GM19239 (cell line): ENCODE measurements around the gene CFAP70.
A peak's percentile ranks its signal among the peaks of the same experiment; 100 is the strongest.
"Not testable (repeated sequence)": the region's sequence is repeated elsewhere in the genome, so short reads cannot be mapped to it uniquely, and the experiment has no call there.

ENCODE experiments used
- DNase-seq: peaks from one replicate; pipeline ENCODE4 v3.0.0; 2011; ENCODE audit warnings: low spot score; ENCODE audit not compliant: insufficient read length
- FAIRE-seq: peaks from 2 replicates; lab custom pipeline; 2011; peaks lifted over from hg19 to GRCh38; lab: Jason Lieb, UNC

CFAP70 gene

GRCh38 chr10:73344269-73344668, 14.4 kb downstream of the CFAP70 start:
- DNase-seq, result no peak
- FAIRE-seq, result no peak

GRCh38 chr10:73340121-73340520, 18.5 kb downstream of the CFAP70 start:
- FAIRE-seq (no peak), DNase-seq (no peak)

DNA sequence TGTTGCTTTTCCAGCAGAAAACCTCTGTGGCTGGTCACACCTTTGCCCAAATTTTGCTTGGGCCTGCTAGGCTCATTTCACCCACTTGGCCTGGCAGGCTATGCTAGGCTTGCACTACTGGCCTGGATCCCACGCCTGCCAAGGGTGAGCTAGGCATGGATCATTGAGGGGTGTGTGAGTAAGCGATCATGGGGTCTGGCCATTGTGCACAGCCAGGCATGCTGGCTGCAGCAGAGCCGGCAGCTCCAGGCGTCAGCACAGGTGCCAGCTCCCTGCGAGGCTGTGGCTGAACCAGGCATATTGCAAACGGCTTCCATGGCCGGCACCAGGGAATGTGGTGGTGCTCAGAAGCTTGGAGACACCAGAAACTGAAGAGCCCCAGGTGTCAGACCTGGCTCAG, 19.2 kb downstream of the CFAP70 start:
- FAIRE-seq, result no peak

DNA sequence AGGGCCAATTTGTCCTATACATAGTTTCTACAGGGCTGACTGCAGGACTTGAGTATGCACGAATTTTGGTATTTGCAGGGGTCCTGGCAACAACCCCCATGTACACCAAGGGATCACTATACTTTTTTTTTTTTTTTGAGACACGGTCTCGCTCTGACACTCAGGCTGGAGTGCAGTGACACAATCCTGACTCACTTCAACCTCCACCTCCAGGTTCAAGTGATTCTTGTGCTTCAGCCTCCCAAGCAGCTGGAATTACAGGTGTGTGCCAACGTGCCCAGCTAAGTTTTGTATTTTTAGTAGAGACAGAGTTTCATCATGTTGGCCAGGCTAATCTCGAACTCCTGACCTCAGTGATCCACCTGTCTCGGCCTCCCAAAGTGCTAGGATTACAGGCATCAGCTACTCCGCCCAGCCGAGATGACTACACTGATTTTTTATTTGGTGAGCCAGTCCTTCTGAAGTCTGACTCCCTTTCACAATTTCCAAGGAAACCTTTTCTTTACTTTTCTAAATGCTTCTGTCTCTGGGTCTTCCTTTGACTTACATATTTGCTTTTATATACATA, 19.8 kb downstream of the CFAP70 start:
- FAIRE-seq (no peak), DNase-seq (no peak)

More for the DNA sequence above, 19.2 kb downstream of the CFAP70 start:
- no peak for DNase-seq

GRCh38 chr10:73333202-73333601, 25.5 kb downstream of the CFAP70 start:
- no peak for FAIRE-seq
- no peak for DNase-seq

DNA sequence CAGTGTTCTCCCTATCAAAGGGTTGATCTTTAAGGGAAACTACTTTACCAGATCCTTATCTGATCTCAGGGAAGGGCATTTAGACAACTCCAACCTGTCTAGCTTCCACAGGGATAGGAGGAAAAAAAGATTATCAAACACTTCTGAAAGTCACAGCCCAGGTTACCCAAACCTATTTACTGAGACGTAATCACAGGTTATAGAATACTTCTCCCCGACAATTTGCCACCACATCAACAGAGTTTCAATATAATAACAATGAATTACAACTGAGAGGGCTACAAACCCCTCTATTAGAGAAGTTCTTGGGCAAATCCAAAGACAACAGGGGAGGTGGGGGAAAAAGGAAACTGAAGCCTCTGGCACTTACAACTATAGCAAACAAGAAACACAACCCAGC, 26.3 kb downstream of the CFAP70 start:
- FAIRE-seq (no peak), DNase-seq (no peak)

GRCh38 chr10:73328523-73328922, 30.1 kb downstream of the CFAP70 start:
- DNase-seq, FAIRE-seq: not testable (repeated sequence)

DNA sequence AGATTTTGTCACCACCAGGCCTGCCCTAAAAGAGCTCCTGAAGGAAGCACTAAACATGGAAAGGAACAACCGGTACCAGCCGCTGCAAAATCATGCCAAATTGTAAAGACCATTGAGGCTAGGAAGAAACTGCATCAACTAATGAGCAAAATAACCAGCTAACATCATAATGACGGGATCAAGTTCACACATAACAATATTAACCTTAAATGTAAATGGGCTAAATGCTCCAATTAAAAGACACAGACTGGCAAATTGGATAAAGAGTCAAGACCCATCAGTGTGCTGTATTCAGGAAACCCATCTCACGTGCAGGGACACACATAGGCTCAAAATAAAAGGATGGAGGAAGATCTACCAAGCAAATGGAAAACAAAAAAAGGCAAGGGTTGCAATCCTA, 33.4 kb downstream of the CFAP70 start:
- FAIRE-seq, DNase-seq: not testable (repeated sequence)

DNA sequence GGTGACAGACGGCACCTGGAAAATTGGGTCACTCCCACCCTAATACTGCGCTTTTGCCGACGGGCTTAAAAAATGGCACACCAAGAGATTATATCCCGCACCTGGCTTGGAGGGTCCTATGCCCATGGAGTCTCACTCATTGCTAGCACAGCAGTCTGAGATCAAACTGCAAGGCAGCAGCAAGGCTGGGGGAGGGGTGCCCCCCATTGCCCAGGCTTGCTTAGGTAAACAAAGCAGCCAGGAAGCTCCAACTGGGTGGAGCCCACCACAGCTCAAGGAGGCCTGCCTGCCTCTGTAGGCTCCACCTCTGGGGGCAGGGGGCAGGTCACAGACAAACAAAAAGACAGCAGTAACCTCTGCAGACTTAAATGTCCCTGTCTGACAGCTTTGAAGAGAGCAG, 35.1 kb downstream of the CFAP70 start:
- FAIRE-seq, DNase-seq: not testable (repeated sequence)

- no peak for FAIRE-seq
- DNase-seq, result no peak
Measured at GRCh38 chr10:73310475-73310874, 48.2 kb downstream of the CFAP70 start.

DNA sequence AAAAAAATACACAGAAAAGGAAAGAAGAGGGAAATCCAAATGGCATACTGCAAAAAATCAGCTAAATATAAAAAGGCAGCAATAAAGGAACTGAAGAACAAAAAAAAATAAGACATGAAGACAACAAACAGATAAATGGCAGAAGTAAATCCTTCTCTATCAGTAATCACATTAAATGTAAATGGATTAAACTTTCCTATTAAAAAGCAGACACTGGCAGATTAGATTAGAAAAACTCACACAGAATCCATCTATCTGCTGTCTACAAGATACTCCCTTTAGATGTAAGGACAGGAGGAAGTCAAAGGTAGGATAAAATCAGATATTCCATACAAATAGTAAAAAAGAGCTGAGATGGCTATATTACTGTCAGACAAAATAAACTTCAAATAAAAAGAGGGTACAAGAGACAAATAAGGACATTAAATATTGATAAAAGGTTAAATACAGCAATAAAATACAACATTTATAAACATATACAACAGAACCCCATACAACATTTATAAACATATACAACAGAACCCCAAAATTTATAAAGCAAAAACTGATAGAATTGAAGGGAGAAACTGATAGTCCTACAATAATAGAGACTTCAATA, 51.4 kb downstream of the CFAP70 start:
- FAIRE-seq, result no peak
- DNase-seq, result no peak

DNA sequence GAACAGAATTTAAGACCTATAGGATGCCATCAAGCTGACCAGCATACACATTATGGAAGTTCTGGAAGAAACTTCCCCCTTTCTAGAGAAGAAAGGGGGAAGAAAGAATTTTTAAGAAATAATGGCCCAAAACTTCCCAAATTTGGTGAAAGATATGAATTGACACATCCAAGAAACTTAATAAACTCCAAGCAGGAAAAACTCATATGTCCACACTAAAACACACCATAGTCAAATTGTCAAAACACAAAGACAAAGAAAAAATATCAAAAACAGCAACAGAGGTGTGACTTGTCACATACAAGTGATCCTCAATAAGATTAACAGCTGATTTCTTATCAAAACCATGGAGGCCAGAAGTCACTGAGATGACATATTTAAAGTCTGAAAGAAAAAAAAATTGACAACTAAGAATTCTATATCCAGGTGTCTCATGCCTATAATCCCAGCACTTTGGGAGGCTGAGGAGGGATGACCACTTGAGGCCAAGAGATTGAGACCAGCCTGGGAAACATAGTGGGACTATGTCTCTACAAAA, 52.4 kb downstream of the CFAP70 start:
- no peak for DNase-seq
- no peak for FAIRE-seq

- FAIRE-seq (no peak), DNase-seq (no peak)
Measured at GRCh38 chr10:73296946-73297345, 61.7 kb downstream of the CFAP70 start.

- DNase-seq (no peak), FAIRE-seq (no peak)
Measured at GRCh38 chr10:73293461-73293860, 65.2 kb downstream of the CFAP70 start.

GRCh38 chr10:73289958-73290357, 68.7 kb downstream of the CFAP70 start:
- FAIRE-seq (no peak), DNase-seq (no peak)

DNA sequence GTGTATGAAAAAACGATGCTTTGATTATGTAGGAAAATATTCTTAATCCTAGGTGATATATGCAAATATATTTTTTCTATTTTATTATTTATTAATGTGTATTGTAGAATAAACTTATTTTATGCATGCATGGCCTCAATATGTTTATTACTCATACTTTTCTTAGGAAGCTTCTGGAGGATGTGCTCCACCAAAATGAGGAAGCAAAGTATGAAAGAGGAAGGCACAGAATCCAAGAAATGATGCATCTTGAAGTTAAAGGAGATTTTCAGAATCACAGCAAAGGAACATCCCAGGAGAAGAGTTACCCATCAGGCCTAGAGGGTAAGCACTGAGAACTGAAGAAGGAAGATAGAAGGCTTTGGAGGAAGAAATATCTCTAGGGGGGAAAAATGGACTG, 71.2 kb downstream of the CFAP70 start:
- FAIRE-seq, result no peak
- no peak for DNase-seq

GRCh38 chr10:73281097-73281496, 77.6 kb downstream of the CFAP70 start:
- FAIRE-seq (no peak), DNase-seq (no peak)

DNA sequence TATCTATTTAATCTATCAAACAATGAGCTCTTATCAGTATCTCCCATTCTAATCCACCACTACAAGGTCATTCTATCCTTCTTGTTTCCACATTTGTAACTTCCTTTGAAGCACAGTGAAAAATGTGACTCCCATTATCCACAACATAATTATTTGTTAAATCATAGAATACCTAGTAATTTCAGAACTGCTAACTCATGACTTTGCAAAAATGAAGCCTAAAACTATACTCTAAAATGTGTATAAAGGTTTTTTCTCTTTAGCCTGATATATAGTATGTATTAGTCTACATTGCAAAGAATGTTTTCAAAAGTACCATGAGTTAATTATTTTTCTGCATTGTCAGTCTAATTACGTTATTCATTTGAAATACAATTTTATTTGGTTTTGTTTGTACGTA, 94.2 kb downstream of the CFAP70 start:
- FAIRE-seq (no peak), DNase-seq (no peak)

GRCh38 chr10:73263693-73264347, 94.8 kb downstream of the CFAP70 start:
- peak; percentile 52 for FAIRE-seq
- no peak for DNase-seq

GRCh38 chr10:73262880-73263555, 95.6 kb downstream of the CFAP70 start:
- DNase-seq, result no peak
- FAIRE-seq, result no peak
